GM18502 (cell line): ENCODE data around the gene ZRSR2.
"Not testable (repeated sequence)": the region's sequence is repeated elsewhere in the genome, so short reads cannot be mapped to it uniquely, and the experiment has no call there.

Experiments used
- ATAC-seq: cut with Tn5 transposase; IDR thresholded peaks from one replicate; pipeline ENCODE4 v1.9.1; 2021; ENCODE audit warnings: mild to moderate bottlenecking; ENCODE audit not compliant: unreplicated experiment, poor library complexity

Gene ZRSR2

GRCh38 chrX:15790769-15791290 lies 546 bp downstream of the ZRSR2 start:
- ATAC-seq: peak; percentile 34

GRCh38 chrX:15797707-15798106 lies 7.4 kb downstream of the ZRSR2 start:
- no peak for ATAC-seq

- ATAC-seq: no peak
These were observed 14.3 kb downstream of the ZRSR2 start for GRCh38 chrX:15804563-15804962.

- no peak for ATAC-seq
These were observed 18.0 kb downstream of the ZRSR2 start for GRCh38 chrX:15808254-15808653.

GRCh38 chrX:15812192-15812938 lies 22.1 kb downstream of the ZRSR2 start:
- ATAC-seq: no peak

- no peak for ATAC-seq
These were observed 23.1 kb downstream of the ZRSR2 start for GRCh38 chrX:15813416-15813815.

GRCh38 chrX:15814771-15815365 lies 24.6 kb downstream of the ZRSR2 start:
- no peak for ATAC-seq

GRCh38 chrX:15815779-15816437 lies 25.6 kb downstream of the ZRSR2 start:
- ATAC-seq: peak; percentile 70

GRCh38 chrX:15816438-15816809 lies 26.1 kb downstream of the ZRSR2 start:
- no peak for ATAC-seq

- no peak for ATAC-seq
These were observed 26.6 kb downstream of the ZRSR2 start for GRCh38 chrX:15816886-15817285.

GRCh38 chrX:15820106-15821073 lies 30.1 kb downstream of the ZRSR2 start:
- ATAC-seq: no peak

GRCh38 chrX:15822922-15823321 lies 32.6 kb downstream of the ZRSR2 start:
- ATAC-seq: no peak

- no peak for ATAC-seq
These were observed 35.7 kb downstream of the ZRSR2 start for GRCh38 chrX:15825936-15826335.

- ATAC-seq: no peak
These were observed 38.9 kb downstream of the ZRSR2 start for GRCh38 chrX:15829217-15829616.

- ATAC-seq: not testable (repeated sequence)
These were observed 41.1 kb downstream of the ZRSR2 start for GRCh38 chrX:15831347-15831746.

- no peak for ATAC-seq
These were observed 43.8 kb downstream of the ZRSR2 start for GRCh38 chrX:15834053-15834452.

GRCh38 chrX:15834827-15835595 lies 44.7 kb downstream of the ZRSR2 start:
- ATAC-seq: no peak

- peak; percentile 61 for ATAC-seq
These were observed 47.7 kb downstream of the ZRSR2 start for GRCh38 chrX:15838017-15838416.

- ATAC-seq: no peak
These were observed 51.7 kb downstream of the ZRSR2 start for GRCh38 chrX:15841853-15842516.
